HG03066 (cell line): ENCODE measurements around the gene CSNK1D.
"Not testable (repeated sequence)": the region's sequence is repeated elsewhere in the genome, so short reads cannot be mapped to it uniquely, and the experiment has no call there.

Experiments used
- ATAC-seq: cut with Tn5 transposase; IDR thresholded peaks from one replicate; pipeline ENCODE4 v1.9.1; 2021; ENCODE audit warnings: low read depth; ENCODE audit not compliant: unreplicated experiment

CSNK1D gene

GRCh38 chr17:82199496-82199895 lies 74.0 kb downstream of the CSNK1D start:
- ATAC-seq = no peak

GRCh38 chr17:82198092-82198491 lies 75.4 kb downstream of the CSNK1D start:
- ATAC-seq = no peak

- ATAC-seq = no peak
Observed at GRCh38 chr17:82195675-82196672, 77.5 kb downstream of the CSNK1D start.

GRCh38 chr17:82194765-82195164 lies 78.7 kb downstream of the CSNK1D start:
- ATAC-seq = no peak

GRCh38 chr17:82193520-82194220 lies 79.8 kb downstream of the CSNK1D start:
- no peak for ATAC-seq

- not testable (repeated sequence) for ATAC-seq
Observed at GRCh38 chr17:82193050-82193449, 80.5 kb downstream of the CSNK1D start.
